PC-3 (cell line): Measurements from ENCODE around the gene GNA15.

ENCODE experiments used
- EZH2 ChIP-seq: fragments of 300-600 bp; sonication (generic); IDR thresholded peaks from one replicate; pipeline ENCODE4 v1.6.1; 2017; ENCODE audit warnings: antibody characterized with exemption, mild to moderate bottlenecking, low read length; ENCODE audit not compliant: unreplicated experiment
- TF ChIP-seq, protein P1 (sequence below): fragments of 300-600 bp; sonication (generic); conservative IDR thresholded peaks from 2 replicates; pipeline ENCODE4 v1.5.1; 2017; ENCODE audit warnings: antibody characterized with exemption, low read depth, mild to moderate bottlenecking, low read length

DNA sequence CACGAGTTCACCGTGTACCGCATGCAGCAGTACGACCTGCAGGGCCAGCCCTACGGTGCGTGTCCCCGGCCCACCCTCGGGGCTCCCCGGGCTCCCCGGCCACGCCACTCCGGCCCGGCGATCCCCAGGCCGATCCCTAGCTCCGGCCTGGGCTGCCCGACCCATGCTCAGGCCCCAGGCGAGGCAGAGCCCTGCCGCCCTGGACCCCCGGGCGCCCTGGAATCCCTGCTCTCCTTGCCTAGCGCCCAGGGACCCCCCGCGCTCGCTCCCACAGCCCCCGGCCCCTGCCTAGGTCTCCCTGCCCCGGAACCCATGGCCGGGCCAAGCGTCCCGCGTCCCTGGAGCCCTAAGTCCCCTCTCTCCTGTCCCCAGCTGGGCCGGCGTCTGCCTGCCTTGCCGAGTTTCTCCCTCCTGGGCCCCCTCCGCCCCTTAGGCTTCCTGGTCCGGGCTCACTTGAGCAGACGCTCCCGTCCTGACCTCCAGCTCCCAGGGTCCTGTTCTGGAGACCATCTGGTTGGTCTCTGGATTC, 50.4 kb downstream of the GNA15 start:
- TF ChIP-seq, protein P1, sequence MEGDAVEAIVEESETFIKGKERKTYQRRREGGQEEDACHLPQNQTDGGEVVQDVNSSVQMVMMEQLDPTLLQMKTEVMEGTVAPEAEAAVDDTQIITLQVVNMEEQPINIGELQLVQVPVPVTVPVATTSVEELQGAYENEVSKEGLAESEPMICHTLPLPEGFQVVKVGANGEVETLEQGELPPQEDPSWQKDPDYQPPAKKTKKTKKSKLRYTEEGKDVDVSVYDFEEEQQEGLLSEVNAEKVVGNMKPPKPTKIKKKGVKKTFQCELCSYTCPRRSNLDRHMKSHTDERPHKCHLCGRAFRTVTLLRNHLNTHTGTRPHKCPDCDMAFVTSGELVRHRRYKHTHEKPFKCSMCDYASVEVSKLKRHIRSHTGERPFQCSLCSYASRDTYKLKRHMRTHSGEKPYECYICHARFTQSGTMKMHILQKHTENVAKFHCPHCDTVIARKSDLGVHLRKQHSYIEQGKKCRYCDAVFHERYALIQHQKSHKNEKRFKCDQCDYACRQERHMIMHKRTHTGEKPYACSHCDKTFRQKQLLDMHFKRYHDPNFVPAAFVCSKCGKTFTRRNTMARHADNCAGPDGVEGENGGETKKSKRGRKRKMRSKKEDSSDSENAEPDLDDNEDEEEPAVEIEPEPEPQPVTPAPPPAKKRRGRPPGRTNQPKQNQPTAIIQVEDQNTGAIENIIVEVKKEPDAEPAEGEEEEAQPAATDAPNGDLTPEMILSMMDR = no peak
- TF ChIP-seq EZH2 = no peak
